ENCODE measurements around the gene OR2AE1.

DNA sequence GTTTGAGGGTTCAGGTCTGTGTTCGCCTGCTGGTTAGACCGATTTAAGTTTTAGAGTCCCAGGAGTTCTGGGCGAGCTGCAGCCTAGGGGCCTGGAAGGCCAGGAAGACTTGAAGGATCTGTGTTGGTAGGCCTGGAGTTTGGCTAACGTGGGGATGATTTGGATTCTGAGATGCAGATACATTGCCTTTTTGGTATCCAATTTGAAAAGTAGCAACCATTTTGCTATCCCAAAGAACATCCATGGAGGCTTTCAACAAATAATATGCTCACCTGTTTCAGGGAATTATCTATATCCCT is 42.9 kb upstream of the OR2AE1 start:
- TF ChIP-seq CTCF (IDR thresholded peaks at IDR 0.05; ENCODE audit: low read length): no peak
- TF ChIP-seq EZH2 (IDR thresholded peaks at IDR 0.05; ENCODE audit: borderline replicate concordance, low read length): no peak

Measured in OCI-LY1 (cell line).